Ishikawa (cell line): Measurements from ENCODE around the gene BCL6.

Experiments
- CEBPB ChIP-seq: IDR thresholded peaks from 2 replicates; pipeline ENCODE4 v1.6.1; 2012
- CREB1 ChIP-seq: IDR thresholded peaks from 2 replicates; pipeline ENCODE4 v1.6.1; 2012; ENCODE audit warnings: low read depth
- EP300 ChIP-seq: IDR thresholded peaks from 2 replicates; pipeline ENCODE4 v1.6.1; 2012; ENCODE audit warnings: borderline replicate concordance
- MAX ChIP-seq: IDR thresholded peaks from 2 replicates; pipeline ENCODE4 v1.6.1; 2012
- NFIC ChIP-seq: IDR thresholded peaks from 2 replicates; pipeline ENCODE4 v1.6.1; 2012
- RAD21 ChIP-seq: IDR thresholded peaks from 2 replicates; pipeline ENCODE4 v1.6.1; 2012; ENCODE audit warnings: low read depth
- TAF1 ChIP-seq: IDR thresholded peaks from 2 replicates; pipeline ENCODE4 v1.6.1; 2012; ENCODE audit warnings: low read depth, mild to moderate bottlenecking
- TEAD4 ChIP-seq: IDR thresholded peaks from 2 replicates; pipeline ENCODE4 v1.6.1; 2012
- ZBTB7A ChIP-seq: IDR thresholded peaks from 2 replicates; pipeline ENCODE4 v1.6.1; 2012; ENCODE audit warnings: low read depth

DNA sequence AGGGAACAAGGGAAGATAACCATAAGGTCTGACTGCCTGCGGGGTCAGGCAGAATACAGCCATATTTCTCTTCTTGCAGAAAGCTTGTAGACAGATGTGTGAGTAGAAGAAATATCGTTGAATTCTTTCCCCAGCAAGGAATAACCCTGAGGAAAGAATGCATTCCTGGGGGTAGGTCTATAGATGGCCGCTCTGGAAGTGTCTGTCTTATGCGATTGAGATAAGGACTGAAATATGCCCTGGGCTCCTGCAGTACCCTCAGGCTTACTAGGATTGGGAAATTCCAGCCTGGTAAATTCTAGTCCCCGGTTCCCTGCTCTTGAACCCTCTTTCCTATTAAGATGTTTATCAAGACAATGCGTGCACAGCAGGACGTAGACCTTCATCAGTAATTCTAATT, 59.3 kb downstream of the BCL6 start:
- TF ChIP-seq TEAD4 (no peak), EP300 (no peak), MAX (no peak), CEBPB (no peak), NFIC (no peak), CREB1 (no peak), TAF1 (no peak), ZBTB7A (no peak), RAD21 (no peak)
